ENCODE measurements around the gene ST6GALNAC6. TPM values are rescaled to one million over a fixed set of nuclear protein-coding genes. Genes with fewer than 3 reads are reported as not detected.
A peak's percentile ranks its signal among the peaks of the same experiment; 100 is the strongest.

The ST6GALNAC6 gene
- polyA plus RNA-seq, 2 of the 4 experiments (the other 2 are of a cell fraction) = 8.2 to 25.2 TPM

DNA sequence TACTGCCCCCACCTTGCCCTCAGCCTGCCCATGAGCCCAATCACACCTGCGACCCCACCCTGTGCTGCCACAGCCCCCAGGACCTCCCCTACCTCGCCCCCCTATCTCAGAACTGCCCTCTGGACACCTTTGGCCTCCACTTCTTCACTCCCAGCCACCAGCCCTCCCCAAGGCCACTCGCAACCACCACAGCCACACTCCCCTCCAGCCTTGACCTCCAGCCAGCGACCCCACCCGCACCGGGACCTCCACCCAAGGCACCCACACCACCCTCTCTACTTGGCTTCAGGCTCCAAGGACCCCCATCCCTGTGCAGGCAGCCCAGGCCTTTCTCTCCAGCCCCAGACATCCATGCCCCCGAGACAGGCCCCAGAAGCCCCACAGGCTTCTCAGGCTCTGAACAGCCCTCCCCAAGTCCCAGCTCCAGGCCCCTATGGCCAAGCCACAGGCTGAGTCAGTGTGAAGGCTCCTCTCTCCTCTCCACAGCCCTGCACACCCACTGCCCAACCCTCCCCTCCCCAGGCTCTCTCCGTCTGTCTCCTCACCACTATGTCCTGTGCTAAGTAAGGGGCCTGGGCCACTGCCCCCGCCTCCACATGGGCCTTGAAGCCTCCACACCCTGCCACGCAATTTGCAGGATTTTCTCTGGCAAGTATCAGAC lies 24.0 kb downstream of the ST6GALNAC6 start (continued):
- no peak for TF ChIP-seq CHD2 (IDR thresholded peaks at IDR 0.05; ENCODE audit: low read length, partially characterized antibody)
- TF ChIP-seq, protein P1, sequence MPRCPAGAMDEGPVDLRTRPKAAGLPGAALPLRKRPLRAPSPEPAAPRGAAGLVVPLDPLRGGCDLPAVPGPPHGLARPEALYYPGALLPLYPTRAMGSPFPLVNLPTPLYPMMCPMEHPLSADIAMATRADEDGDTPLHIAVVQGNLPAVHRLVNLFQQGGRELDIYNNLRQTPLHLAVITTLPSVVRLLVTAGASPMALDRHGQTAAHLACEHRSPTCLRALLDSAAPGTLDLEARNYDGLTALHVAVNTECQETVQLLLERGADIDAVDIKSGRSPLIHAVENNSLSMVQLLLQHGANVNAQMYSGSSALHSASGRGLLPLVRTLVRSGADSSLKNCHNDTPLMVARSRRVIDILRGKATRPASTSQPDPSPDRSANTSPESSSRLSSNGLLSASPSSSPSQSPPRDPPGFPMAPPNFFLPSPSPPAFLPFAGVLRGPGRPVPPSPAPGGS (IDR thresholded peaks at IDR 0.05) = no peak
- TF ChIP-seq ZSCAN20 (CRISPR knock-in tag; IDR thresholded peaks at IDR 0.05) = no peak
- TF ChIP-seq, protein P2, sequence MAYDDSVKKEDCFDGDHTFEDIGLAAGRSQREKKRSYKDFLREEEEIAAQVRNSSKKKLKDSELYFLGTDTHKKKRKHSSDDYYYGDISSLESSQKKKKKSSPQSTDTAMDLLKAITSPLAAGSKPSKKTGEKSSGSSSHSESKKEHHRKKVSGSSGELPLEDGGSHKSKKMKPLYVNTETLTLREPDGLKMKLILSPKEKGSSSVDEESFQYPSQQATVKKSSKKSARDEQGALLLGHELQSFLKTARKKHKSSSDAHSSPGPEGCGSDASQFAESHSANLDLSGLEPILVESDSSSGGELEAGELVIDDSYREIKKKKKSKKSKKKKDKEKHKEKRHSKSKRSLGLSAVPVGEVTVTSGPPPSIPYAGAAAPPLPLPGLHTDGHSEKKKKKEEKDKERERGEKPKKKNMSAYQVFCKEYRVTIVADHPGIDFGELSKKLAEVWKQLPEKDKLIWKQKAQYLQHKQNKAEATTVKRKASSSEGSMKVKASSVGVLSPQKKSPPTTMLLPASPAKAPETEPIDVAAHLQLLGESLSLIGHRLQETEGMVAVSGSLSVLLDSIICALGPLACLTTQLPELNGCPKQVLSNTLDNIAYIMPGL (CRISPR knock-in tag; IDR thresholded peaks at IDR 0.05; ENCODE audit: borderline replicate concordance) = no peak

DNA sequence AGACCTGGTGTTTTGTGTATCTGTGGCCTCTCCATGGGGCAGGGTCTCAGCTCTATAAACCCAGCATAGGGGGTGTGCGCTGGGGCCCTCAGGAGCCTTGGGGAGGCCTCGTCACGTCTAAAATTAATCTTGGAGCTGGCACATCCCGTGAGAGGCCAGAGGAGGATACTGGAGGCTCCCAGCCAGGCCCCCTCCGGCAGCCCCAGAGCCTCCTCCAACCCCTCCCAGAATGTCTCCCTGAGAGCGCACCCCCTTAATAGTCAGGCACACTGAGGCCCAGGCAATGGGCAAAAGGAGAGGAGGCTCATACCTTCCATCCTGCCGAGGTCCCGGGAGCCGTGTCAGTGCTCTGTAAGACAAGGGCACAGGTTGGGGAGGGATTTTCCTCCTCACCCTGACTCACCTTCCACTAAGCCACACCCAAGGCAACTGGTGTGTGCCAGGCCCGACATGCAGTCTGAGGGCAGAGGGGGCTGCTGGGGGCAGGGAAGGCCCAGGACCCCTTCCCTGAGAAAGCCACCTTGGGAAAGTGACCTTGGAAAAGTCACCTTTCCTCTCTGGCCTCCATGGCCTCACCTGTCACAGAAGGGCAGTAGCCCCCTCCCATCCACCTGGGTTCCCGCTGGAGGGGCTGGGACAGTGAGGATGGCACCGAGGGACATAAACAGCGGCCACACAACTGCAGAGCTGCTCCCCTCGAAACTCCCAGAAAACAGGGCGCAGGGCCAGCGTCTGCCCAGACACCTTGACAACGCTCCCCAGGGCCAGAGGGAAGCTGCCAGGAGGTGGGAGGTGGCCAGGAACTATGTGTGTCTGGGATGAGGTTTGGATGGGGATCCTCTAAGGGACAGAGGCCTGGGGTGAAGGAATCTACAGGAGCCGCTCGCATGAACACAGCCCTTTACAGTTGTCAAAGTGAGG lies 24.8 kb downstream of the ST6GALNAC6 start:
- no peaks in the 10 kb centered on the region for H3K9me3 ChIP-seq
- DNase-seq (ENCODE audit: low read depth in 1 of 2, low spot score in 1 of 2) (no peak), FAIRE-seq (no peak), ATAC-seq (no peak)
- peak overlapping the region; percentile 22; the same call in 1 of the 3 replicates for H3K4me2 ChIP-seq
- TF ChIP-seq PHF8 (IDR thresholded peaks at IDR 0.05; ENCODE audit: borderline replicate concordance, low read depth) (no peak), CBX2 (IDR thresholded peaks at IDR 0.05; ENCODE audit: borderline replicate concordance, low read depth) (no peak), POLR2AphosphoS2 (conservative IDR thresholded peaks at IDR 0.05; ENCODE audit: low read length) (no peak), CEBPB (IDR thresholded peaks at IDR 0.05) (no peak), CHD2 (IDR thresholded peaks at IDR 0.05; ENCODE audit: low read length, partially characterized antibody) (no peak), EHMT2 (IDR thresholded peaks at IDR 0.05; ENCODE audit: low read depth) (no peak)
- TF ChIP-seq, protein P3, sequence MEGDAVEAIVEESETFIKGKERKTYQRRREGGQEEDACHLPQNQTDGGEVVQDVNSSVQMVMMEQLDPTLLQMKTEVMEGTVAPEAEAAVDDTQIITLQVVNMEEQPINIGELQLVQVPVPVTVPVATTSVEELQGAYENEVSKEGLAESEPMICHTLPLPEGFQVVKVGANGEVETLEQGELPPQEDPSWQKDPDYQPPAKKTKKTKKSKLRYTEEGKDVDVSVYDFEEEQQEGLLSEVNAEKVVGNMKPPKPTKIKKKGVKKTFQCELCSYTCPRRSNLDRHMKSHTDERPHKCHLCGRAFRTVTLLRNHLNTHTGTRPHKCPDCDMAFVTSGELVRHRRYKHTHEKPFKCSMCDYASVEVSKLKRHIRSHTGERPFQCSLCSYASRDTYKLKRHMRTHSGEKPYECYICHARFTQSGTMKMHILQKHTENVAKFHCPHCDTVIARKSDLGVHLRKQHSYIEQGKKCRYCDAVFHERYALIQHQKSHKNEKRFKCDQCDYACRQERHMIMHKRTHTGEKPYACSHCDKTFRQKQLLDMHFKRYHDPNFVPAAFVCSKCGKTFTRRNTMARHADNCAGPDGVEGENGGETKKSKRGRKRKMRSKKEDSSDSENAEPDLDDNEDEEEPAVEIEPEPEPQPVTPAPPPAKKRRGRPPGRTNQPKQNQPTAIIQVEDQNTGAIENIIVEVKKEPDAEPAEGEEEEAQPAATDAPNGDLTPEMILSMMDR (IDR thresholded peaks at IDR 0.05) = no peak
- TF ChIP-seq, protein P4, sequence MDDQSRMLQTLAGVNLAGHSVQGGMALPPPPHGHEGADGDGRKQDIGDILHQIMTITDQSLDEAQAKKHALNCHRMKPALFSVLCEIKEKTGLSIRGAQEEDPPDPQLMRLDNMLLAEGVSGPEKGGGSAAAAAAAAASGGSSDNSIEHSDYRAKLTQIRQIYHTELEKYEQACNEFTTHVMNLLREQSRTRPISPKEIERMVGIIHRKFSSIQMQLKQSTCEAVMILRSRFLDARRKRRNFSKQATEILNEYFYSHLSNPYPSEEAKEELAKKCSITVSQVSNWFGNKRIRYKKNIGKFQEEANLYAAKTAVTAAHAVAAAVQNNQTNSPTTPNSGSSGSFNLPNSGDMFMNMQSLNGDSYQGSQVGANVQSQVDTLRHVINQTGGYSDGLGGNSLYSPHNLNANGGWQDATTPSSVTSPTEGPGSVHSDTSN (IDR thresholded peaks at IDR 0.05) = no peak
- TF ChIP-seq, protein P2 (CRISPR knock-in tag; IDR thresholded peaks at IDR 0.05; ENCODE audit: borderline replicate concordance) = no peak
- TF ChIP-seq, protein P5, sequence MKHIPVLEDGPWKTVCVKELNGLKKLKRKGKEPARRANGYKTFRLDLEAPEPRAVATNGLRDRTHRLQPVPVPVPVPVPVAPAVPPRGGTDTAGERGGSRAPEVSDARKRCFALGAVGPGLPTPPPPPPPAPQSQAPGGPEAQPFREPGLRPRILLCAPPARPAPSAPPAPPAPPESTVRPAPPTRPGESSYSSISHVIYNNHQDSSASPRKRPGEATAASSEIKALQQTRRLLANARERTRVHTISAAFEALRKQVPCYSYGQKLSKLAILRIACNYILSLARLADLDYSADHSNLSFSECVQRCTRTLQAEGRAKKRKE (CRISPR knock-in tag; IDR thresholded peaks at IDR 0.05; ENCODE audit: low read depth) = no peak
- H3K27ac ChIP-seq = peak overlapping the region in 1 of 2 experiments; percentile 29; a peak in 3 of 6 replicates
- 76% methylated on average over 17 of the region's 19 CpGs for WGBS (ENCODE audit: missing lambda C conversion rate)
- CTCF ChIA-PET = interaction anchor here (0.7 to 13.7 kb wide), 11 partner anchors 8 to 285 kb away, joined by 3 to 117 read pairs (median 3); partner anchors contain the start of gene TOR2A
- H3K4me3 ChIP-seq = no peak overlapping the region
- peaks cover 39% of the 10 kb centered on the region for H3K4me1 ChIP-seq
- POLR2A ChIA-PET = no interaction called here
